ENCODE results near the gene CAMTA1. TPM values are rescaled to one million over a fixed set of nuclear protein-coding genes. Genes with fewer than 3 reads are reported as not detected.

CAMTA1 gene
- total and polyA plus RNA-seq, 9 of the 15 experiments (the other 6 are each of a cell fraction or from before 2014, with no cell fraction given) = 43.9 to 161 (median 65.9) TPM

DNA sequence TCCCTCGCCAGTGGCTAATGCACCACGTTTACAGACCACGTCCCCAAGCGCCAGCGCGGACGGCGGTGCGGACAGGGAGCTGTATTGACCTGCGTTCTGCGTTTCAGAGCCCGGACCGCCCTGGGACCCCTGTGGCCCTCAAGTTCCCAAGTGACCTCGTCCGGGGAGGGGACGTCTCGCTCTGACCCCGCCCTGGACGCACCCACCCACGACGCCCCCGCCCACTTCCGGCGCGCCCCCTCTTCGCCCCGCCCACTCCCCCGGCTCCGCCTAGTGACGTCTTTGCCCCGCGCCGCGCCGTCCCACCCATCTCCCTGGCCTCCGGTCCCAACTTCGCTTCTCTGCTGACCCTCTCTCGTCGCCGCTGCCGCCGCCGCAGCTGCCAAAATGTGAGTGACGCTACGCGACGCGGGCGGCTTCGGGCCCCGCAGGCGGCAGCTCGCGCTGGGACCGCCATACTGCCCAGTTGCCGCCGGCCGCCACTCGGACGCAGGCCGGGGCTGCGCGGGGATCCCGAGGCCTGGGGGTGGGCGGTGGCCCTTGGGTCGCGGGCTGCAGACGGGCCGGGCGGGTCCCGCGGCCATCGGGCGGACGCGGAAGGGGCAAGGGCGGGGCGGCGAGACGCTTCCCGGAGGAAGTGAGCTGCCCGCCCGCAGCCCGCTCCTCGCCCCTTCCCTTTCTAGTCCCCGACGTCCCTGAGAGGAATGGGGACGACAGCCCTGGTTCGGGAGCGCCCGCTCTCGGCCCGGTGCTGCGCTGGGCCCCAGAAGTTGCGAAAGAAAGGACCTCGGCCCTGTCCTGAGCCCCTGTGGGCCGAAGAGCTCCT is 986.0 kb downstream of the CAMTA1 start, which contains the start of gene VAMP3 (continued):
- TF ChIP-seq, protein P1, sequence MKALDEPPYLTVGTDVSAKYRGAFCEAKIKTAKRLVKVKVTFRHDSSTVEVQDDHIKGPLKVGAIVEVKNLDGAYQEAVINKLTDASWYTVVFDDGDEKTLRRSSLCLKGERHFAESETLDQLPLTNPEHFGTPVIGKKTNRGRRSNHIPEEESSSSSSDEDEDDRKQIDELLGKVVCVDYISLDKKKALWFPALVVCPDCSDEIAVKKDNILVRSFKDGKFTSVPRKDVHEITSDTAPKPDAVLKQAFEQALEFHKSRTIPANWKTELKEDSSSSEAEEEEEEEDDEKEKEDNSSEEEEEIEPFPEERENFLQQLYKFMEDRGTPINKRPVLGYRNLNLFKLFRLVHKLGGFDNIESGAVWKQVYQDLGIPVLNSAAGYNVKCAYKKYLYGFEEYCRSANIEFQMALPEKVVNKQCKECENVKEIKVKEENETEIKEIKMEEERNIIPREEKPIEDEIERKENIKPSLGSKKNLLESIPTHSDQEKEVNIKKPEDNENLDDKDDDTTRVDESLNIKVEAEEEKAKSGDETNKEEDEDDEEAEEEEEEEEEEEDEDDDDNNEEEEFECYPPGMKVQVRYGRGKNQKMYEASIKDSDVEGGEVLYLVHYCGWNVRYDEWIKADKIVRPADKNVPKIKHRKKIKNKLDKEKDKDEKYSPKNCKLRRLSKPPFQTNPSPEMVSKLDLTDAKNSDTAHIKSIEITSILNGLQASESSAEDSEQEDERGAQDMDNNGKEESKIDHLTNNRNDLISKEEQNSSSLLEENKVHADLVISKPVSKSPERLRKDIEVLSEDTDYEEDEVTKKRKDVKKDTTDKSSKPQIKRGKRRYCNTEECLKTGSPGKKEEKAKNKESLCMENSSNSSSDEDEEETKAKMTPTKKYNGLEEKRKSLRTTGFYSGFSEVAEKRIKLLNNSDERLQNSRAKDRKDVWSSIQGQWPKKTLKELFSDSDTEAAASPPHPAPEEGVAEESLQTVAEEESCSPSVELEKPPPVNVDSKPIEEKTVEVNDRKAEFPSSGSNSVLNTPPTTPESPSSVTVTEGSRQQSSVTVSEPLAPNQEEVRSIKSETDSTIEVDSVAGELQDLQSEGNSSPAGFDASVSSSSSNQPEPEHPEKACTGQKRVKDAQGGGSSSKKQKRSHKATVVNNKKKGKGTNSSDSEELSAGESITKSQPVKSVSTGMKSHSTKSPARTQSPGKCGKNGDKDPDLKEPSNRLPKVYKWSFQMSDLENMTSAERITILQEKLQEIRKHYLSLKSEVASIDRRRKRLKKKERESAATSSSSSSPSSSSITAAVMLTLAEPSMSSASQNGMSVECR (CRISPR knock-in tag; IDR thresholded peaks at IDR 0.05) = peak; percentile 95
- no peak for TF ChIP-seq ZNF780A (CRISPR knock-in tag; IDR thresholded peaks at IDR 0.05)
- TF ChIP-seq LEF1 (IDR thresholded peaks at IDR 0.05) = no peak
- TF ChIP-seq PML (IDR thresholded peaks at IDR 0.05; ENCODE audit: low read length) = peak; percentile 22; the same call in 1 of the 2 replicates
- no peak for TF ChIP-seq ZNF561 (CRISPR knock-in tag; conservative IDR thresholded peaks at IDR 0.05)
- no peak for TF ChIP-seq E2F3 (CRISPR knock-in tag; IDR thresholded peaks at IDR 0.05)
- TF ChIP-seq NR2F6 (CRISPR knock-in tag; IDR thresholded peaks at IDR 0.05) = no peak
- no peak for TF ChIP-seq ZNF586 (CRISPR knock-in tag; conservative IDR thresholded peaks at IDR 0.05)
- no peak for TF ChIP-seq MLX (CRISPR knock-in tag; conservative IDR thresholded peaks at IDR 0.05)
- peak; percentile 95; the same call in 1 of the 2 replicates for TF ChIP-seq PHF8 (IDR thresholded peaks at IDR 0.05; ENCODE audit: borderline replicate concordance, low read length)
- no peak for TF ChIP-seq HLTF (IDR thresholded peaks at IDR 0.05)
- TF ChIP-seq ZNF224 (CRISPR knock-in tag; IDR thresholded peaks at IDR 0.05) = no peak
- TF ChIP-seq ARHGAP35 (IDR thresholded peaks at IDR 0.05; ENCODE audit: partially characterized antibody) = no peak
- no peak for TF ChIP-seq ZEB2 (IDR thresholded peaks at IDR 0.05)
- TF ChIP-seq ZFP1 (CRISPR knock-in tag; IDR thresholded peaks at IDR 0.05) = no peak
- no peak for TF ChIP-seq HDAC6 (IDR thresholded peaks at IDR 0.05; ENCODE audit: low read depth, low read length)
- no peak for TF ChIP-seq RBM22 (IDR thresholded peaks at IDR 0.05; ENCODE audit: low read depth, low read length, poor library complexity, severe bottlenecking)
- TF ChIP-seq, protein P2, sequence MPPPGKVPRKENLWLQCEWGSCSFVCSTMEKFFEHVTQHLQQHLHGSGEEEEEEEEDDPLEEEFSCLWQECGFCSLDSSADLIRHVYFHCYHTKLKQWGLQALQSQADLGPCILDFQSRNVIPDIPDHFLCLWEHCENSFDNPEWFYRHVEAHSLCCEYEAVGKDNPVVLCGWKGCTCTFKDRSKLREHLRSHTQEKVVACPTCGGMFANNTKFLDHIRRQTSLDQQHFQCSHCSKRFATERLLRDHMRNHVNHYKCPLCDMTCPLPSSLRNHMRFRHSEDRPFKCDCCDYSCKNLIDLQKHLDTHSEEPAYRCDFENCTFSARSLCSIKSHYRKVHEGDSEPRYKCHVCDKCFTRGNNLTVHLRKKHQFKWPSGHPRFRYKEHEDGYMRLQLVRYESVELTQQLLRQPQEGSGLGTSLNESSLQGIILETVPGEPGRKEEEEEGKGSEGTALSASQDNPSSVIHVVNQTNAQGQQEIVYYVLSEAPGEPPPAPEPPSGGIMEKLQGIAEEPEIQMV (tag; conservative IDR thresholded peaks at IDR 0.05; ENCODE audit: low read depth) = peak; percentile 80
- TF ChIP-seq ZNF589 (CRISPR knock-in tag; IDR thresholded peaks at IDR 0.05; ENCODE audit: low read depth) = no peak
- no peak for TF ChIP-seq MEF2A (IDR thresholded peaks at IDR 0.05; ENCODE audit: control insufficient read depth, low read depth, low read length)
- no peak for TF ChIP-seq ZNF77 (CRISPR knock-in tag; IDR thresholded peaks at IDR 0.05)
- TF ChIP-seq, protein P3, sequence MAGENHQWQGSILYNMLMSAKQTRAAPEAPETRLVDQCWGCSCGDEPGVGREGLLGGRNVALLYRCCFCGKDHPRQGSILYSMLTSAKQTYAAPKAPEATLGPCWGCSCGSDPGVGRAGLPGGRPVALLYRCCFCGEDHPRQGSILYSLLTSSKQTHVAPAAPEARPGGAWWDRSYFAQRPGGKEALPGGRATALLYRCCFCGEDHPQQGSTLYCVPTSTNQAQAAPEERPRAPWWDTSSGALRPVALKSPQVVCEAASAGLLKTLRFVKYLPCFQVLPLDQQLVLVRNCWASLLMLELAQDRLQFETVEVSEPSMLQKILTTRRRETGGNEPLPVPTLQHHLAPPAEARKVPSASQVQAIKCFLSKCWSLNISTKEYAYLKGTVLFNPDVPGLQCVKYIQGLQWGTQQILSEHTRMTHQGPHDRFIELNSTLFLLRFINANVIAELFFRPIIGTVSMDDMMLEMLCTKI (IDR thresholded peaks at IDR 0.05; ENCODE audit: partially characterized antibody) = no peak
